SK-N-SH (cell line): ENCODE data around the gene ANKRD11.

Experiments
- POLR2AphosphoS5 ChIP-seq: IDR thresholded peaks from 2 replicates; pipeline ENCODE4 v1.6.1; 2012; ENCODE audit warnings: low read depth, low read length
- SMC3 ChIP-seq: IDR thresholded peaks from 2 replicates; pipeline ENCODE4 v1.6.1; 2012; ENCODE audit warnings: low read depth, low read length, improper control_type of control experiment
- ZBTB33 ChIP-seq: IDR thresholded peaks from 2 replicates; pipeline ENCODE4 v1.4.0; 2012; ENCODE audit warnings: low read depth, borderline replicate concordance

- TF ChIP-seq ZBTB33 (no peak), POLR2AphosphoS5 (no peak), SMC3 (no peak)
Measured at GRCh38 chr16:89512453-89512852, 22.1 kb upstream of the ANKRD11 start.
